ENCODE data around the gene RBM28.
"Not testable (repeated sequence)": the region's sequence is repeated elsewhere in the genome, so short reads cannot be mapped to it uniquely, and the experiment has no call there.

Gene RBM28

DNA sequence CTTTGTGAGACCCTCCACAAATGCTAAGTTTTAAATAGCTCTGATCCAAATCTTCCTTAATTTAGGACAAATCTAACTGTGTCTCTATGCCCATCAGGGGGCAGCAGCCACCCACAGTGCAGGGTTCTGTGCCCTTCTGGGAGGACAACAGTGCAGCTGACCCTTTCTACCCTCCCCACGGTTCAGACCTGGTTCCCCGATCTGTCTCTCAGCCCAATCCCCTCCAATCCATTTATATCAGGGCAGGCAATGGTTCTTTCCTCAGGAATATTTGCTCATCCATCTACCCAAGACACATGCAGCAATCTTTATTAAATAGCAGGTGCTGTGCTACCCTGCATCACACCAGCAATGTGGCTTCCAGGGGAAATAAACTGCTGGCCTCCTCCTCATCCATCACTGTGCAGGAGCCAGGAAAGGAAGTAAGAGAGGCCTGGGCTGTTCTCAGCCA, 4.0 kb upstream of the RBM28 start:
- no peak for DNase-seq (ENCODE audit: low read depth)

DNA sequence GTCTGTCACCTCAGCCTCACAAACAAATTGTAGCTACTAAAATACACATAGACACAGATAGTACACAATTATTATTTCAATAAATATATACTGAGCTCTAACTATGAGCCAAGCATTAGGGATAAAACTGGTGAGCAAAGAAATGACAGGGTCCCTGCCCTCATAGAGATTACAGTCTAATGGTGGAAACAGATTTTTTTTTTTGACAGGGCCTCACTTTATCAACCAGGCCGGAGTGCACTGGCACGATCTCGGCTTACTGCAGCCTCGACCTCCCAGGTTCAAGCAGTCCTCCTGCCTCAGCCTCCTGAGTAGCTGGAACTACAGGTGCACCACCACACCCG, 695 bp upstream of the RBM28 start:
- DNase-seq (ENCODE audit: low read depth), result no peak

DNA sequence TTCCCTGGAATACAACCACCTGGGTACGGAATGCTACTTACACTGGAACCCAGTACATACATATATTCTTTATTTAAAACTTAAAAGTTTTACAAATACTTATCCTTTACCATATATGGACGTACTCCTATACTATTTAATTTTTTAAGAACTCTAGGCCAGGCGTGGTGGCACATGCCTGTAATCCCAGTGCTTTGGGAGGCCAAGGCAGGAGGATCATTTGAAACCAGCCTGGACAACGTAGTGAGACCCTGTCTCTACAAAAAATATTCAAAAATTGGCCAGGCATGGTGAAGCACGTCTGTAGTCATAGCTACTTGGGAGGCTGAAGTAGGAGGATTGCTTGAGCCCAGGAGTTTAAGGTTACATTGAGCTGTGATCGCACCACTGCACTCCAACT, 2.0 kb downstream of the RBM28 start:
- no peak for DNase-seq (ENCODE audit: low read depth)

DNA sequence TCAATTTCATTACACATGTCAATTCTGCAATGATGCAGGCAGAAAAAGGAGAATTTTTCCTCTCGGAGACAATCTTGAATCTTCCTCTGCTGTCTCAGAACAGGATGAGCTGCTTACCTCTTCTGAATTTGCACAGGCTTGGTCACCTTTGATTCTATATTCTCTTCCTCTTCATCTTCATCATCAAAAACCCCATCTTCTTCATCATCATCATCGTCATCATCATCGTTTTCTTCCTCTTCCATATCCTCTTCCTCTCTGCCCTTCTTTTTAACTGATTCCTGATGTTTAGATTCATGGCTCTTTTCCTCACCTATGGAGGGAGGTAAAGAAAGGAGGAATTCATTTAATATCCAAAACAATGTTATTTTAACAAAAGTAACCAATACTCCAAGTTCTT, 8.0 kb downstream of the RBM28 start:
- no peak for DNase-seq (ENCODE audit: low read depth)

DNA sequence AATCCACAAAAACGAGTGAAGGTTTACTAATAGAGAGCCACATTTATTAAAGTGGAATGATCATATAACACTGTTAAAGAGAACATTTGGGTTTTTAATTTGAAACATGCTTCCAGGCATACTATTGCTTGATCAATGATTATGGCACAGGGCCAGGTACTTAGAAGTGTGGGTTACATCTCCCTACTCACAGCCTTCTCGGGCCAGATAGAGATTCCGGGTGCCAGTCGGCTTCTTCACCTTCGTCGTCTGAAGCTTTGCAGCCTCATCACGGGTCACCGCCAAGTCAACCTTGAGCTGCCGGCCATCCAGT, 19.4 kb downstream of the RBM28 start:
- DNase-seq (ENCODE audit: low read depth), result no peak

DNA sequence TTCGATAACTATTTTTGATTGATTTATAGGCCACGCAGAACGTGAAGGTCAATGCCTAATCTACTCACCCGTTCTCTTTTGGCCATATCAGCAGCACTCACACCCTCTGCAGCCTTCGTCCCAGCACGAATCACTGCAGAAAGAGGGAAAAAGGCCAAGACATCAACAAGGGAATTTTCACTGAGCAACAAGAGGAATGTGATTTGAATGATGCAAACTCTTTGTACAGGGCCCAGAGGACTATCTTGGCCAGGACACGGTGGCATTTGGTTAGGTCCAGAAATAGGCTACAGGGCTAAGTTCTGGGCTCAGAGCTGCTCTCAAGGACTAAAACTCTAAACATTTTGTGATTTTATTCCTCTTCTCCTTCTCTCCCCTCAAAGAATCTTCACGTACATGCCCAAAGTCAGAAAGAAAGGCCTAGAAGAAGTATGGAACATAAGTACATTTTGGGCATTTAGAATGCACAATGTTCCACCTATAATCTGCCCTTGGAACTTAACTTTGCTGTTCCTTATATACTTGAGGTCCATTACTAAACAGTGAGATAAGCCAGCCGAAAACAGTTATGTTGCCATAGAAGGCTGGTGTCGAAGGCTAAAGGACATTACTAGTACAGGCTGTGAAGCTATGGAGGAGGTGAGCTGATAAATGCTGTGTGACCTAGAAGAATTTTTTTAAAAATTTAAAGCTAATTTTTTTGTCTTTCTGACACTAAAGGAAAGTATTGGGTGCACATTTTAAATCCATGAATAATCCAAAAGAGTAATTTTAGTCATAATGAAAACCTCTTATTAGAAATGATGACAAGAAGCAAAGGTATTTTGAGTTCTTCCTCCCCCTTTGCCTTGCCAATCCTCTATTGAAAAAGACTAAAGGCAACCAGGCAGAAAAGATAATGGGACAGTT, 20.0 kb downstream of the RBM28 start:
- DNase-seq (ENCODE audit: low read depth), result no peak

DNA sequence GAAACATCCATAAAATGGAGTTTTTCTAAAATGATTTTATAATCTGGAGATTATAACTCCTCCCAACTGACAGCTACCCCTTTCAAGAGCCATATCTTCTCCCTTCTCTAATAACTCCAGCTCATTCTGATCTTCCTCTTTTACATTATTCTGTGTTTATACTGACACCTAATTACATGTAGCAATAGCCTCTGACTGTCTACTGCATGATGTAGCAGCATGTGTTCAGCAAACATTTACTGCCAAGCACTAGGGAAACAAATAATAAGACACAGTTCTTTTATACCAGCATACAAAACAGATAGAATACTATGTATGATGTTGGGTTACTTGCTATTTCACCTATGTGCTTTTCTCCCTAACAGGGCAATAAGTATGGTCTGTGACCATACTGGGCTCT, 20.7 kb downstream of the RBM28 start:
- no peak for DNase-seq (ENCODE audit: low read depth)

DNA sequence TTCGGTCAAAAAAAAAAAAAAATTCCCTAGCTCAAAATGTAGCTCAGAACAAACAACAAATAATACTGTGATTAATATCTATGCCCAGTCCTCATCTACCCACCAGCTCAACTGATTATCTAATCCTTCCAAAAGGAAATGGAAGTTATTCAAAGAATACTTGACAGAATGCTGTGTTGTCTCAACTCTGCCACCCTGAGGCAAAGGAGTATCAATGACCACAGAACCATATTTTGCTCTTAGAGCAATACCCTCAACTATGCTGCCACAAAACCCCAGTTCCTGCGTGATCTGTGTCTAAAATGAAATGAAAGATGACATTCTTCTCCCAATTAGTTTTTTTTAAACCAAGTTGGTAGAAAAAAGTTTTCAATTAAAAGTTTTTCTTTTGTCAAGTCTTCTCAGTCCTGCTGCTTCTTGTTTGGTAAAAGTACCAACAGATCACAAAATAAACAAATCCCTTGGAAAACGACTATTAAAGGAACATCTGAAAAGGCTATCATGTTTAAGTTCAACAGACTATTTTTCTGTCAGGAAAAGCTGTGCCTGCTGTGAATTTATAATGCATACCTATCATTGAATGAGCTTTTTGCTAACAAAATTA, 21.6 kb downstream of the RBM28 start:
- no peak for DNase-seq (ENCODE audit: low read depth)

DNA sequence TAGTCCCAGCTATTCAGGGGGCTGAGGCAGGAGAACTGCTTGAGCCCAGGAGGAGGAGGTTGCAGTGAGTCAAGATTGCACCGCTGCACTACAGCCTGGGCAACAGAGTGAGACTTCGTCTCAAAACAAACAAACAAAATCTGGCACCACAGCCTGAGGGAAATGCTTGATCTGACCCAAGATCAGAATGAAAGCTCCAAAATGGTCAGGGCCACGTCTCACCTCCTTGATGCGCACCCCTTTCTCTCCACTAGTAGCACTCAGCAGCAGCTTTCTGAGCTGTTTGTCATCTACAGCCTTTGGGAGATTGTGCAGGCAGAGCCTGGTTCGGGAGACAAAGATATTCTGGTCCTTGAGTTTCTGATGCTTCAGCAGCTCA, 22.7 kb downstream of the RBM28 start:
- DNase-seq (ENCODE audit: low read depth), result no peak

DNA sequence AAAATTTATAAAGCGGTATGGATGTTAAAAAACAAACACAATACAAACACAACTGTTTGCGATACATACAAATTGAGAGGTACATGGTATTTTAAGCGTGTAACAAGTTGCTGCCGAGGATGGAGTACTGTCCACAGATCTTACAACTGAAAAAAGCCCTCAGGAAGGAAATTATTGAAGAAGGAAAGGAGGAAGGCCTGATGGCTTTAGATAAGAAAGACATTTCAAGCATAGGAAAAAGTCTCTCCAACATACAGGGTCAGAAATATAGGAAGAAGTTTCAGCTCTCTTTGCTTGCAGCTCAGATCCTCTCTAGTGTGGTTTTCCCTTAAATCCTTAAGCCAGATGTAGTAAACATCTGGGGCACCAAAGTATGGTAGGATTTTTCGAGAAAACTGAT, 25.0 kb downstream of the RBM28 start:
- DNase-seq (ENCODE audit: low read depth), result no peak

DNA sequence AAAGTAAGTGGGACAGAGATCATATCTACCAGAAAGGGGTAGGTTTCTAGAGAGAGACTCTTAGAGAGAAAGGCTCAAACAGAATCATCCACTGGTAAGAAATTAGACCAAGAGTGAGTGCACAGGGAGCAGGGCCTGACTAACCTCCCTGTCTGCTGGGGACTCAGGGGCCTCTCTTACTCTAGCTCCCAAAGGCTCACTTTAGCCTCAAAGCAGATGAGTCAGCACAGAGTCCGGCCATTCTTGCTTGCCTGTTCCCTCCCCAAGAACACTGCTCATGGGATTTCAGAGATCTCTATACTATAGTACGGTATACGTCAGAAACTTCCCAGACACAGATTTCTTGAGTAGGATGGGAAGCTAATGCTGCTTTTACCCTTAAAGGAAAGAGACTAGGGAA, 32.7 kb downstream of the RBM28 start:
- DNase-seq (ENCODE audit: low read depth), result no peak

DNA sequence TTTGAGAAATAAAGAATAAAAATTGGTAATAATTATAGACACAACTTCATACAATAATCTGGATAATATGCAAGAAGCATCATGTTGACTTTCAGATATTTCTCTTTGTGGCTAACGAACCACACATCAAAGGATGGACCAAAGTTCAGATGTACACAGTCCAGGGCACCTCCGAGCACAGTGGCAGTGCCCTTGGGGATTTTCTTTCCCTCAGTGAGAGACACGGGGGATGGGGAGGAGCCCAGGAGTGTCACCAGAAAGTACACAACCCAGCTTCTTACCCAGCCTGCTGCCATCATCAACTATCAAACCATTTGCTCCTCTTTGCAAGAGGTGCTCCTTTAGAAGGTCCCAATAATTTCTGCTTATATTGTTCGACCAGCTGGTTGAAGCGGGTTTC, 33.2 kb downstream of the RBM28 start:
- no peak for DNase-seq (ENCODE audit: low read depth)

DNA sequence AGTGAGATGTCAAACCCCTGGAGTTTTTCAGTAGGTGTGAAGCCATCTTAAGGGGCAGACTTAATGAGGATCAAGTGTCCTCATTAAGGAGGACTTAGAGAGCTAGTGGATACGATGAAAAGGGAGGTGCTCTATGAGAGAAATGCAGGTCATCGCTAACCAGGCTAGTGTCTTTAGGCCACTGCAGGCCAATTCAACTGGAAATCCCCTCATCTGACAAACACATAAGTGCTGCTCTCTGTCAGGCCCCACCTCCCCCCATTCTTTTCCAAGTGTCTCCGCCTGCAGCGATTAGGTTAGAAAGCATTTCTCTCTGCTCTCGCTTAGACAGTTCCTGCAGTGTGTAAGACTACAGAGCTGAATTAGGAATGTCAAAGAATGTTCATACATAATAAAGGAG, 33.7 kb downstream of the RBM28 start:
- DNase-seq (ENCODE audit: low read depth), result no peak

DNA sequence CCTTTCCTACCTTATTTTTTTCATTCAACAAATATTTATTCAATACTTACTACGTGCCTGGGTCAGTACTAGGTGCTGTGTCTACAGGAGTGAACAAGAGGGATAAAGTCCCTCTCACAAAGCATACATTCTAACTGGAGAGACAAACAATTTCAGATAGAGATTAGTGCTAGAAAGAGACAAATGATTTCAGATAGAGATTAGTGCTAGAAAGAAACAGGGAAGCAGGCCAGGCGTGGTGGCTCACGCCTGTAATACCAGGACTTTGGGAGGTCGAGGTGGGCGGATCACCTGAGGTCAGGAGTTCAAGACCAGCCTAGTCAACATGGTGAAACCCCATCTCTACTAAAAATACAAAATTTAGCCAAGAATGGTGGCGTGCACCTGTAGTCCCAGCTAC, 34.6 kb downstream of the RBM28 start:
- DNase-seq (ENCODE audit: low read depth), result no peak

DNA sequence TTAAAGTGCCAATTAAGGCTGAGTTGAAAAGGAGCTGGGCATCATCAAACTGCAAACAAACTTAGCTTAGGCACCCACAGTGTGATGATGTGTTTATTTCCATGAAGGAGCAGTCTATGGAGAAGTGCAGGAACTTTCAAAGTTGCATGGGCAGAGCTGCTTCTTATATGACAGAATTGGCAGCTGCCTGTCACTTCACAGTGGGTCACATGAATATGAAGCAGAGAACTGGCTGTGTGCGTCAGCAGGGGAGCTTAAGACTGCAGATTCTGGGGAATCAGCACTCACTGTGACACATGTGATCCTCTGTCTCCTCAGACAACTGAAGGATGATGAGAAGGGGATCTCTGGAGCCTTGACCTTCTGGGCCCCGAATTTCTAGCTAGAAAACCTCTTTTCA, 36.6 kb downstream of the RBM28 start:
- no peak for DNase-seq (ENCODE audit: low read depth)

DNA sequence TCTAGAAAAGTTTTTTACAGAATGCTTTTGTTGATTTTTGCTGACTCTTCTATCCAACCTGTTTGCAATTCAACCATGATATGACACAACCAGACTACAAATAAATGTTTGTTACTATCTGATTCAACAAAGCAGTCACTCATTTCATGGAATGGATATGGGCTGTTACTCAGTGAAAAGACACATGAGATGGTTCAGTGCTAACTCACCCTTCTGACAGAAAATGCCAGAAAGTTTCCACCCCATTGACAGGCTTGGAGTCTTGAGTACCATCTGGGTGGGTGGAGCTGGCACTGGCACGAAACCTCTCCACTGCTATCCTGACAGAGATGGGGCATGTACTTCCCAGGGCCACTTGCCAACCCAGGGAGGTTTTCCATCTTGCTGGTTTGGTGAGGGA, 39.5 kb downstream of the RBM28 start:
- DNase-seq (ENCODE audit: low read depth), result no peak

DNA sequence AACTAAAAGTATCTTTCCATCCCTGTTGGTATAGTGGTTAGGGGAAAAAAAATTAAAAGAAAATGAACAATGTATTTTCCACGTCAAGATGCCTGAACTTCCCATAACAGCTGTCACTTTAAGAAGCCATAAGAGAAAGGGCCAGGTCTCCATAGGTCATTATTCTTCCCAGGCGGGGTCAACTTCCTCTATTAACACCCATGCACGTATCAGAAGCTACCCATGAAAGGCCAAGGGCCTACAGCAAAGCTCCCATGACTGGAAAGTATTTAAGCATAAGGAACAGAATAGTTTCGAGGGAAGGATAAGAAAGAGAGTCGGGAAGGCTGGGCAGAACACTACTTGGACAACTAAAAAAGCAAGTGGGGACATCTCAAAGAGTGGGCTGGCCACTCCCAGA, 40.1 kb downstream of the RBM28 start:
- DNase-seq (ENCODE audit: low read depth), result no peak

DNA sequence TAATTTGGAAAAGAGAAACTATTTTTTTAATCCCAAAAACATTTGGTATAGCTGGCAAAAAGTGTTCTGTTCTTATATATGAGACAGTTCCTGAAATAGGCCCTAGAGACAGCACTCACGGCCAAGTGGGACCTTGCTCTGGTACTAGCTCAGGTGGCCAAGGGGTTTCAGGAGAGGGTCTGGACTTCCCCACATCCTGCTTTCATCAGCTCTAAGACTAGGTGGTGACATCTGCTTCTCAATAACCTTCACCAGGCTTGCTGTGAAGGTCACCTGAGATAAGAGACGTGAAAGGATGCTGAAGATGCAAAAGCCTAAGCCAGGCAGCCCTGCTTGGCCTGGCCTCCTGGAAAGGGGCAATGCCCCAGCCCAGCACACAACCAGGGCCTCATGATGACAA, 40.6 kb downstream of the RBM28 start:
- no peak for DNase-seq (ENCODE audit: low read depth)

DNA sequence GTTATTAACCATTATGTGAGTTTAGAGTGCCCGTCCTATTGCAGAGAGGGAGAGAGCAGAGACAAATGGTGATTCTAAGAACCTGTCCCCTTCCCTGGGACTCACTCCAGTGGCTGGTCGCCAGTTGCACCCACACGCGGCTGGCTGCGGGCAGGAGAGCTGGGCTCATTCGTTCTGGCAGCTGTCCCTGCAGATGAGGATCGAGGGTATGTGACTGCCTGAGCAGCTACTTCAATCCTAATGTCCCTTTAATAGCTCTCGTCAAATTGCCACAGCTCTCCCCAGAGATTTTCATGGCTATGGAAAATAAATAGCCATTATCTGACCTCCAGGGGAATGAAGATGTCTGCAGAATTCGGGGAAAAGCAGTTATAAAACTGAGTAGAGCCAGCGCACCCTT, 41.6 kb downstream of the RBM28 start:
- no peak for DNase-seq (ENCODE audit: low read depth)

DNA sequence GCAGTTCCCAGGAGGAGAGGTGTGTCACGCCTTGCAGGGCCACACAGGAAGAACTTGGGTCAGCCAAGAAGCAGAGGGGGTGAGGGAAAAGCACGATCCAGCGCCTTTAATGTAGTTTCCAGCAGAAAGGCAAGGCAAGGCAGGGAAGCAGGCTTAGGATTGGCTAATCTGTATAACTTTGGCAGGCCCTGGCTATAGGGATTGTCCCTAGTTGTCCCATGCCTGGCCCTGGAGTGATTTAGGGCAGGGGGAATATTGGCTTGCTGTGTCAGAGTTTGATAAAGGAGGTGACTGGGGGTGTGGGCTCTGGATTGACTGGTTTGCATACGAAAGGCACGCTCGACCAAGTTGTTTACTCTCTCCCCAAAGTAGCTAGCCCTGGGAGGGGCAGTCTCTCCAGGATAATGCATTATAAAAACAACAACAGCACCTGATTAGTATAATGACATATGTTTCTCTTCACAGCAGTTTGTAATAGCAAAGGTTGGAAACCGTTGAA, 44.5 kb downstream of the RBM28 start:
- no peak for DNase-seq (ENCODE audit: low read depth)

DNA sequence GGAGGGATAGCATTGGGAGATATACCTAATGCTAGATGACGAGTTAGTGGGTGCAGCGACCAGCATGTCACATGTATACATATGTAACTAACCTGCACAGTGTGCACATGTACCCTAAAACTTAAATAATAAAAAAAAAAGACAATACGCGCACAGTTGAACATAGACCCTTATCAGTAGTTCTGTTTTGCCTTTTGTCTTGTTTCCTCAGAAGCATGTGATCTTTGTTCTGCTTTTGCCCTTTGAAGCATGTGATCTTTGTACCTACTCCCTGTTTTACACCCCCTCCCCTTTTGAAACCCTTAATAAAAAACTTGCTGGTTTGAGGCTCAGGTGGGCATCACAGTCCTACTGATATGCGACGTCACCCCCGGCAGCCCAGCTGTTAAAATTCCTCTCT, 45.7 kb downstream of the RBM28 start:
- not testable (repeated sequence) for DNase-seq (ENCODE audit: low read depth)

DNA sequence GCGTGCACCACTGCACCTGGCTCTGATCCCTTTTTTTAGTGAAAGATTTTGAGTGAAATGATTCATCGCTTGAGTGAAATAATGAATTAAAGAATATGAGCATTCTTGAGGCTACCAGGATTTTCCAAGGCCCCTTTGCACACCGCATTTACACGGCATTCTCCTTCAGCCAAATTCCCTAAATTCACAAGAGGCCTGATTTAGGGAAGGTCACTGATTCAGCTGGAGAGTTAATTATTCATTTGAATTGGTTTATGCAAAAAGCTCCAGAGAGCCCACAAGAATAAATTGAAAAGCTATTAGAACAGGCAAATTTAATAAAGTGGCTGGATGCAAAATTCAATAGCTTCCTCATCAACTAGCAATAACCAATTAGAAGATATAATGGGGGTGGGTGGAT, 56.2 kb downstream of the RBM28 start:
- DNase-seq (ENCODE audit: low read depth), result no peak

DNA sequence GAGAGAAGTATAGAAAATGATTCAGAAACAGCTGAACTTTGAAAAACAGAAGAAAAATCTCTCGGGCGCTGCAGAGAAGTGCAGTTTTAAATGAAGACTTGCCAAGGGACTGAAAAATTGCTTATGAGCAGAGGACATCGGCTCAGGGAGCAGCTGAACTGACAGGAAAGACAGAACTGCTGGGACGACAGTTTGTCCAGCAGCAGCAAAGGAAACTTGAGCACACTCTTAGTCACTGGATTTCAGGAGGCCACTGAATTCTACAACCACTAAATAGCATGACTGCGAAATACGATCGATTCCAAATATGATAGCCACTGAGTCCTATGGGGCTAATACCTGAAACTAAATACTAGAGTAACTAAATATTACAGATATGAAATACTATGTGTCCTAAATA, 59.6 kb downstream of the RBM28 start:
- DNase-seq (ENCODE audit: low read depth), result no peak

All from HS-5 (cell line).